Skeletal muscle tissue (tissue), 4 donors: ENCODE results near the gene DGKI. TPM values are rescaled to one million over a fixed set of nuclear protein-coding genes. Genes with fewer than 3 reads are reported as not detected.

Experiments
- H3K27ac ChIP-seq: one replicate; pipeline ENCODE4 v1.7.0; 2013; ENCODE audit warnings: mild to moderate bottlenecking, low read depth, low read length, inconsistent platforms
- H3K27me3 ChIP-seq, 3 donors: one replicate each; pipeline ENCODE4 v1.7.0; 2013; ENCODE audit warnings: low read length in 3 of 3; ENCODE audit not compliant: control insufficient read depth in 3 of 3, insufficient read depth in 3 of 3
- H3K36me3 ChIP-seq, 3 donors: one replicate each; pipeline ENCODE4 v1.7.0; 2013; ENCODE audit warnings: low read length in 3 of 3; ENCODE audit not compliant: control insufficient read depth in 3 of 3, insufficient read depth in 3 of 3
- H3K4me1 ChIP-seq, 3 donors: one replicate each; pipeline ENCODE4 v1.7.0; 2013; ENCODE audit warnings: low read length in 3 of 3, mild to moderate bottlenecking in 3 of 3; ENCODE audit not compliant: control insufficient read depth in 3 of 3, insufficient read depth in 3 of 3
- H3K4me3 ChIP-seq, 3 donors: one replicate each; pipeline ENCODE4 v1.7.0; 2013; ENCODE audit warnings: low read length in 3 of 3
- H3K9ac ChIP-seq, 3 donors: one replicate each; pipeline ENCODE4 v1.7.0; 2013; ENCODE audit warnings: low read length in 3 of 3, mild to moderate bottlenecking in 3 of 3, moderate library complexity in 2 of 3, low read depth in 1 of 3
- H3K9me3 ChIP-seq, 3 donors: one replicate each; pipeline ENCODE4 v1.7.0; 2013; ENCODE audit warnings: low read length in 3 of 3; ENCODE audit not compliant: control insufficient read depth in 3 of 3
- total RNA-seq: library from RNA; depleted of rRNA; stranded (reverse); fragments of >200 nt; gene quantifications from one replicate; pipeline ENCODE4 v1.2.3, GENCODE V29; 2014
- donor health status: Osteomylitis.

Gene DGKI
- total RNA-seq, 1 donor from 2014 or later, result 1.0 TPM

DNA sequence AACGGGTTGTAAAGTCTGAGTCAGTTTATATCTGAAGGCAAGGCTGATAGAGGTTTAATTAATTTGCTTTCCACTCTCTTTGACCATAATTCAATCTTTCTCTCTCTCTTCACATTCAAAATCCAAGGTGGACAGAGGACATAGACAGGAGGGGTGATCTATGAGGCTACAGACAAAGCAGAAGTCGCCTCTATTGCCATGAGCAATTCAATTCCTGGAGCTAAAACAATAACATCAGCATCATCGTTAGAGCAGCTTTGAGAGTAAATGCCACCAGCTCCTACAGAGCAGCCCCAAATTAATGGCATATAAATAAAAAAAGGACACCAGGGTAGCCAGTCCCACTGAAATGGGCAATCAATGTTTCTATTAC, 93.2 kb downstream of the DGKI start:
- Histone ChIP-seq H3K4me1 (peaks cover 0 to 10% (median 6%) of the 10 kb centered on the region in 3 donors), H3K36me3 (no peaks in the 10 kb centered on the region), H3K9ac (no peak overlapping the region), H3K4me3 (no peak overlapping the region), H3K27ac (no peak overlapping the region), H3K9me3 (no peaks in the 10 kb centered on the region), H3K27me3 (peaks cover 0 to 5% (median 0%) of the 10 kb centered on the region in 3 donors)

DNA sequence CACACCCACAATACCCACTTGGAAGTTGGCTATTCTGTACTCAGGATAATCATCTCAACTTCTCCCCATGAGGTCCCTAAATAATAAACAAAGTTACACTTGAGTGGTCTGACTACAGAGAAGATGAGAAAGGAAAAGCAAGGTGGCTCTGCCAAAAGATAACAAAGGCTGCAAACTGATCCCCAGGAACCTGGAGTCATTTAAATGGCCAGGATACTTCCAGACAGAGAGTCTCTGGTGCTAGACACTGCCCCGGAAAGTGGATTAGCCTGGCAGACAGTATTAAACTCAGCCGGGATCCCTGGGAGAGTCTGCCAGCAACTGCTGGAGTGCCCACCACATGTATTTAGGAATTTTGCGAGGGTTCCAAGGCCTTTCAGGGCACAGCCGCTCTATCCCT, 93.7 kb downstream of the DGKI start:
- Histone ChIP-seq H3K4me3 (no peak overlapping the region), H3K4me1 (peaks cover 0 to 10% (median 6%) of the 10 kb centered on the region in 3 donors), H3K9ac (no peak overlapping the region), H3K36me3 (no peaks in the 10 kb centered on the region), H3K27ac (no peak overlapping the region), H3K27me3 (peaks cover 0 to 5% (median 0%) of the 10 kb centered on the region in 3 donors), H3K9me3 (no peaks in the 10 kb centered on the region)

DNA sequence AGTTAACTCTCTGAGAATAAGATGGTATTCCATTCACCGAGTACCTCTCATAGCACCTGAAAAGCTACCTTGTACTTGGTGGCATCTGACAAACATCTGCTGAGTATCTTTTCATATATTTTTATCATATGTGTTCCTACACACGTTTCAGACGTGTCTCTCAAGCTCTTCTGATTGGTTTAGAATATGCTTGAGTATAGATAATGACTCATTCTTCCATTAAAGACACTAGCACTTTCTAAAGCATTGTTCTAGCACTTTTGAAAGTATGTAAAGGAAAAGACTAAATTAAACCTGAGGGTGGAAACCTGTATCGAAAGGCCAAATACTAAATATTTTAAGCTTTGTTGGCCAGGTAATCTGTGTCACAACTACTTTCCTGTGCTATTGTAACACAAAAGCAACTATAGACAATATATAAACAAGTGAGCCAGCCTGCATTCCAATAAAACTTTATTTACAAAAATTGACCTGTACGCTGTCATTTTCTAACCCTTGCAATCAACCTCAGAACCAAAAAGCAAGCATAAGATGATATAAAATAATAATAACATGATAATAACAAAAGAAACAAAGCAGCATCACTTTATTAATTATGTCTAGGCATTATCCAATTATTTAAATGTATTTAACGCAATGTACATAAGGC, 95.3 kb downstream of the DGKI start:
- Histone ChIP-seq H3K27ac (no peak overlapping the region), H3K9ac (no peak overlapping the region), H3K4me3 (no peak overlapping the region), H3K4me1 (peaks cover 0 to 10% (median 6%) of the 10 kb centered on the region in 3 donors), H3K27me3 (peaks cover 0 to 5% (median 0%) of the 10 kb centered on the region in 3 donors), H3K36me3 (no peaks in the 10 kb centered on the region), H3K9me3 (no peaks in the 10 kb centered on the region)

DNA sequence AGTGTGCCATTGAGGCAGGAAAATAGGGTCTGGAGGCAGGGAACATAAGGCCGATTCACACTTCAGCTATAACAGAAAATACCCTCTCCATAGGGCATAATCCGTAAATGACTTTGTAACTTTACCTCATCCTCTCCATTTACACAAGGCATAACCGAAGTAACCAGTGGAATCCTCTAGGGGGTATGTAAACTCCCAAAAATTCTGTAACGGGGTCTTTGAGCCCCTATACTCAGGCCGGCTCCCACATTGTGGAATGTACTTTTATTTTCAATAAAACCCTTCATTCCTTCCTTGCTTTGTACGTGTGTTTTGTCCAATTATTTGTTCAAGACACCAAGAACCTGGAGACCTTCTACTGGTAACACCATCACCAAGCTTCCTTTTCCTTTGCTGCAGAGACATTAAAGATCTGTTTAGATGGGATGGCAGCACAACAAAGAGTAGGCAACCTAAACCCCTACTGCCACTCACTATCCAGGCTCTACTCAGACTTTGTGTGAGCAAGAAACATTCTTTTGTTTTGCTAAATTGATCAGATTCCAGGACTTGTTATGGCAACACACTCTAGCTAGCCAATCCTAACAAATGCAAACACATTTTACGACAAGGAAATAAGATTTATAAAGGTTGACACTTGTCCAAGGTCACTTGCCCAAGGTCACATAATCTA, 99.3 kb downstream of the DGKI start:
- Histone ChIP-seq H3K4me1 (no peaks in the 10 kb centered on the region), H3K36me3 (no peaks in the 10 kb centered on the region), H3K27ac (no peak overlapping the region)

DNA sequence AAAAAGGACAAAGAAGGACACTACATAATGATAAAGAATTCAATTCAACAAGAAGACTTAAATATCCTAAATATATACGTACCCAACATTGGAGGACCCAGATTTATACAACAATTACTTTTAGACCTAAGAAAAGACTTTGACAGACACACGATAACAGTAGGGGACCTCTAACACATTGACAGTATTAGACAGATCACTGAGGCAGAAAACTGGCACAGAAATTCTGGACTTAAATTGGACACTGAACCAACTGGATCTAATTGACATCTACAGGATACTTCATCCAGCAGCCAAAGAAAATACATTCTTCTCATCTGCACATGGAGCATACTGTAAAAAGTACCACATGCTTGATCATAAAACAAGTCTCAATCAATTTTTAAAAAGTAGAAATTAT, 103.8 kb downstream of the DGKI start:
- H3K36me3 ChIP-seq, result no peaks in the 10 kb centered on the region
- no peaks in the 10 kb centered on the region for H3K4me1 ChIP-seq
- H3K4me3 ChIP-seq, result no peak overlapping the region
- no peak overlapping the region for H3K27ac ChIP-seq
- H3K9me3 ChIP-seq, result no peaks in the 10 kb centered on the region
- no peak overlapping the region for H3K9ac ChIP-seq
- H3K27me3 ChIP-seq, result no peaks in the 10 kb centered on the region

More for the DNA sequence above, 99.3 kb downstream of the DGKI start:
- H3K4me3 ChIP-seq, result no peak overlapping the region
- no peaks in the 10 kb centered on the region for H3K9me3 ChIP-seq
- H3K27me3 ChIP-seq, result peaks cover 0 to 5% (median 0%) of the 10 kb centered on the region in 3 donors
- H3K9ac ChIP-seq, result no peak overlapping the region

DNA sequence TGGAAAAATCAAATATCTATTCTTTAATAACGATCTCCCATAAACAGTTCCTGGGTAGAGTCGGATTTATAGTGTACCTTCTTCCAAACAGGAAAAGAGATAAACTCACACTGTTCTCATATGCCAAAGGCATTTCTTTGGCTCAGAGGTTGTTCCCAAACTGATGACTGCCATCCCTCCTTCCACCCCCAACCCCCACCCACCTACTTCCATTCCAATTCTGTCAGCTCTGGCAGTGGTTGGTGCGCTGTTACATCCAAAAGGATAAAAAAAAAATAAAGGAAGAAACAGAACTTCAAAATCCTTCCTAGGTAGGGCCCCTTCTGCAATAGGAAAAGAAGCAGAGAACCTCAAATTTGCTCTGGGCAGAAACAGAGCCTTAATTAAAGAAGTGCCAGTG, 104.7 kb downstream of the DGKI start:
- Histone ChIP-seq H3K9ac (no peak overlapping the region), H3K4me3 (no peak overlapping the region), H3K27ac (no peak overlapping the region), H3K36me3 (no peaks in the 10 kb centered on the region), H3K27me3 (no peaks in the 10 kb centered on the region), H3K4me1 (no peaks in the 10 kb centered on the region), H3K9me3 (no peaks in the 10 kb centered on the region)

DNA sequence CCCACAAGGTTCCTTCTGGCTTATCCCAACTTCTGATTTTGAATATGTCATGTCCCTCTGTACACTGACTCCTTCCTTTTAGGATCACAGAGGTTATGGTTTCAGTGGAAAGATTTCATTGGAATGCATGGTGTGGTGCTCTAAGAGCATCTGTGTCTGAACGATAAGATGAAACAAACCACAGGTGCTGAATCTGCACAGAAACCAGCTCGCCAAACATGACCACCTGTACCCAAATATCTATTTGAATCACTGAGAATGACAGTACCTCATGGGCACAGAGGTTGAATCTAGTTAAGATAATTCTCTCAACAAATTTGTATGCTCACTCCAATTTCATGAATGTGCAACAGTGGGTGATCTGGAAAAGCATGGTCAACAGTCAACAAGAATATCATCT, 105.3 kb downstream of the DGKI start:
- Histone ChIP-seq H3K27me3 (no peaks in the 10 kb centered on the region), H3K4me3 (no peak overlapping the region), H3K36me3 (no peaks in the 10 kb centered on the region), H3K27ac (no peak overlapping the region), H3K9me3 (no peaks in the 10 kb centered on the region), H3K9ac (no peak overlapping the region), H3K4me1 (no peaks in the 10 kb centered on the region)

DNA sequence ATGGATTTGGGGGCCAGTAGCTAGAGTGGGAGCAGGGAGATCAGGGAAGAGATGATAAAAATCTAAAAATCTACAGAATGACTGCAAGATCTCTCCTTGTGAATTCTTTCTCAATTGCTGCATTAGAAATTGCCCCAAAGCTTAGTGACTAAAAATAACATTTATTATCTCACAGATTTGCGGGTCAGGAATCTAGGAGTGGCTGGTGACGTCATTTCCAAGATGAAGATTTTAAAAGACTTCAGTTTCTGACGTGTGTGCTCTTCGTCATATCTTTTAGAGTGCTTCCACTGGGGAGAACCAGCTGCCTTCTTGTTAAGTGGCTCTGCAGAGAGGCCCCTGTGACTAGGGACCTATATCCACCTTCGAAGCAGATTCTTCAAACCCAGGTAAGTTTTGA, 112.6 kb downstream of the DGKI start:
- no peak overlapping the region for H3K27ac ChIP-seq
- no peaks in the 10 kb centered on the region for H3K4me1 ChIP-seq
- no peaks in the 10 kb centered on the region for H3K36me3 ChIP-seq
- H3K27me3 ChIP-seq, result no peaks in the 10 kb centered on the region
- no peak overlapping the region for H3K4me3 ChIP-seq
- no peak overlapping the region for H3K9ac ChIP-seq
- no peaks in the 10 kb centered on the region for H3K9me3 ChIP-seq

DNA sequence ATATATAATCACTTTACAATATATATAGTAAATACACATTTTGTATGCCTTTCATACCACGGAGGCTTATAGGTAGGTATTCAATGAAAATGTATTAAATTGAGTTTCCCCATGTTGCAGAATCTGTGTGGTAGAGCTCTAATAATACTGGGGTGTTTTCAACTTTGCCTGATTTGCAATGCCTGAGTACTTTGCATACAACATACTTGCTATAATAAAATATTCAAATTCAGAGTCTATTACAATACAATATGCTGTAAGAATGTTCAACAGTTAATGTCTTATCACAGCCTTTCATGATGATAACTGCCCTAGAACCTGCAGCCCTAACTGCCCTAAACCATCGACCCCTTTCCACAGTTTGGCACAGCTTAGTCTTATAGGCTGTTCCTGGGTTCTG, 114.6 kb downstream of the DGKI start:
- H3K27me3 ChIP-seq, result no peaks in the 10 kb centered on the region
- no peaks in the 10 kb centered on the region for H3K9me3 ChIP-seq
- no peak overlapping the region for H3K9ac ChIP-seq
- H3K36me3 ChIP-seq, result no peaks in the 10 kb centered on the region
- no peak overlapping the region for H3K27ac ChIP-seq
- H3K4me1 ChIP-seq, result no peaks in the 10 kb centered on the region
- H3K4me3 ChIP-seq, result no peak overlapping the region

DNA sequence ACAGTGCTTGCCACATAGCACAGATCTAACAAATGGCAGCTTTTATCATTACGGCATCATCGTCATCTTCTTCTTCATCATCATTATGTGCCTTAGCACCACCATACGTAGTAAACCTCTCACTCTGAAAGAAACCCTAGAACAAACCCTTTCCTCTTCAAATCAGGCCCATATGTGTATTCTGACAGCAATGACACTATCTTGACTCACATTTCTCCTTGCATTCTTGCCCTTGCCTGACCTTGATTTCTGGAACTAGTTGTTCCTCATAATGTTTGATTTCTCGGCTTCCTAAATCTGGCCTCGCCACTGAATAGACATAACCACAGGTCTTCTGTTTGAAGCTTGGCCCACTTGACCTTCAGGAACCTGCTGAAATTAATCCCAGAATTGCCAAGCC, 115.3 kb downstream of the DGKI start:
- Histone ChIP-seq H3K27ac (no peak overlapping the region), H3K27me3 (no peaks in the 10 kb centered on the region), H3K9me3 (no peaks in the 10 kb centered on the region), H3K4me1 (no peaks in the 10 kb centered on the region), H3K36me3 (no peaks in the 10 kb centered on the region), H3K4me3 (no peak overlapping the region), H3K9ac (no peak overlapping the region)
